HepG2 (cell line): ENCODE measurements around the gene SEMA3B. TPM values are rescaled to one million over a fixed set of nuclear protein-coding genes. Genes with fewer than 3 reads are reported as not detected.
A peak's percentile ranks its signal among the peaks of the same experiment; 100 is the strongest.

Source experiments
- ATF1 ChIP-seq: IDR thresholded peaks from 2 replicates; pipeline ENCODE4 v1.6.1; 2016; ENCODE audit warnings: mild to moderate bottlenecking, control low read depth
- FOXA1 ChIP-seq, 2 experiments: fragments of 450-650 bp in 1 of 2; sonication (generic) in 1 of 2; formaldehyde crosslinking in 1 of 2; IDR thresholded peaks; 2 replicates each; pipeline versions ENCODE4 v1.4.0 to v1.6.1; 2016 to 2020; ENCODE audit warnings: missing genetic modification reagents in 1 of 2
- HDAC2 ChIP-seq: sonication (generic); formaldehyde crosslinking; IDR thresholded peaks from 2 replicates; pipeline ENCODE4 v1.4.0; 2020; ENCODE audit warnings: missing genetic modification reagents
- HNF4G ChIP-seq, 2 experiments: sonication (generic) in 1 of 2; formaldehyde crosslinking in 1 of 2; IDR thresholded peaks; 2 replicates each; pipeline versions ENCODE4 v1.4.0 to v1.6.1; 2011 to 2020; ENCODE audit warnings: borderline replicate concordance in 2 of 2, low read depth in 2 of 2, mild to moderate bottlenecking in 2 of 2, low read length in 1 of 2, missing genetic modification reagents in 1 of 2, moderate library complexity in 1 of 2
- NBN ChIP-seq: fragments of 450-650 bp; conservative IDR thresholded peaks from 2 replicates; pipeline ENCODE4 v1.6.1; 2017
- POLR2G ChIP-seq: fragments of 200-400 bp; formaldehyde crosslinking; IDR thresholded peaks from 2 replicates; pipeline ENCODE4 v1.6.1; 2018; ENCODE audit warnings: mild to moderate bottlenecking, low read depth, low read length, moderate library complexity
- PPARG ChIP-seq: conservative IDR thresholded peaks from 2 replicates; pipeline ENCODE4 v1.6.1; 2016; ENCODE audit warnings: missing biosample characterization, missing genetic modification reagents
- RELA ChIP-seq: sonication (generic); formaldehyde crosslinking; IDR thresholded peaks from 2 replicates; pipeline ENCODE4 v1.4.0; 2020; ENCODE audit warnings: missing genetic modification reagents
- REST ChIP-seq, 2 experiments: IDR thresholded peaks; 2 replicates each; pipeline ENCODE4 v1.6.1; 2011 to 2012; ENCODE audit warnings: low read length in 2 of 2, borderline replicate concordance in 1 of 2, low read depth in 1 of 2, mild to moderate bottlenecking in 1 of 2, moderate library complexity in 1 of 2
- SKIL ChIP-seq: sonication (generic); formaldehyde crosslinking; IDR thresholded peaks from 2 replicates; pipeline ENCODE4 v1.8.0; 2022; ENCODE audit warnings: missing genetic modification reagents, mild to moderate bottlenecking, moderate library complexity, borderline replicate concordance
- TBX3 ChIP-seq: fragments of 450-650 bp; IDR thresholded peaks from 2 replicates; pipeline ENCODE4 v1.6.1; 2017; ENCODE audit warnings: antibody characterized with exemption, mild to moderate bottlenecking, inconsistent platforms, borderline replicate concordance
- TCF12 ChIP-seq, 2 experiments: fragments of 450-650 bp in 1 of 2; sonication (generic) in 1 of 2; formaldehyde crosslinking in 1 of 2; IDR thresholded peaks; 2 replicates each; pipeline versions ENCODE4 v1.6.1 to v1.8.0; 2017 to 2022; ENCODE audit warnings: antibody characterized with exemption in 1 of 2, mild to moderate bottlenecking in 1 of 2, missing genetic modification reagents in 1 of 2, moderate library complexity in 1 of 2
- TCF7L2 ChIP-seq: IDR thresholded peaks from 2 replicates; pipeline ENCODE4 v1.6.1; 2011; ENCODE audit warnings: mild to moderate bottlenecking, low read depth, low read length, moderate library complexity
- ZBTB8A ChIP-seq: sonication (generic); formaldehyde crosslinking; IDR thresholded peaks from 2 replicates; pipeline ENCODE4 v1.4.0; 2020; ENCODE audit warnings: mild to moderate bottlenecking, low read depth, missing genetic modification reagents, borderline replicate concordance
- ZMYM4 ChIP-seq: sonication (generic); formaldehyde crosslinking; IDR thresholded peaks from 2 replicates; pipeline ENCODE4 v1.8.1; 2023; ENCODE audit warnings: mild to moderate bottlenecking, missing genetic modification reagents
- ZNF3 ChIP-seq: IDR thresholded peaks from 2 replicates; pipeline ENCODE4 v1.7.0; 2017; ENCODE audit warnings: inconsistent platforms
- ZNF382 ChIP-seq: sonication (generic); formaldehyde crosslinking; IDR thresholded peaks from 2 replicates; pipeline ENCODE4 v1.5.0; 2020; ENCODE audit warnings: missing genetic modification reagents, mild to moderate bottlenecking, borderline replicate concordance
- ZNF430 ChIP-seq: sonication (generic); formaldehyde crosslinking; IDR thresholded peaks from 2 replicates; pipeline ENCODE4 v1.9.0; 2021; ENCODE audit warnings: mild to moderate bottlenecking, missing genetic modification reagents
- ZNF503 ChIP-seq: sonication (generic); formaldehyde crosslinking; IDR thresholded peaks from 2 replicates; pipeline ENCODE4 v1.4.0; 2020; ENCODE audit warnings: missing genetic modification reagents
- ZNF557 ChIP-seq: sonication (generic); formaldehyde crosslinking; IDR thresholded peaks from 2 replicates; pipeline ENCODE4 v1.4.0; 2020; ENCODE audit warnings: missing genetic modification reagents
- ZNF589 ChIP-seq: sonication (generic); formaldehyde crosslinking; conservative IDR thresholded peaks from 2 replicates; pipeline ENCODE4 v1.8.0; 2022; ENCODE audit warnings: mild to moderate bottlenecking, moderate library complexity, missing genetic modification reagents
- ZNF772 ChIP-seq: sonication (generic); formaldehyde crosslinking; IDR thresholded peaks from 2 replicates; pipeline ENCODE4 v1.5.0; 2020; ENCODE audit warnings: mild to moderate bottlenecking, missing genetic modification reagents
- polyA plus RNA-seq, 8 experiments: library from polyadenylated mRNA; depleted of rRNA in 3 of 8; stranded (reverse) in 7 of 8; unstranded in 1 of 8; fragments of >200 nt; fragmentation: Illumina TruSeq in 4 of 8; extraction: Trizol in 4 of 8; gene quantifications; 2 replicates each; pipeline versions ENCODE4 v1.2.1 to v1.2.3, GENCODE V29; 2011 to 2016; ENCODE audit warnings: low read depth in 4 of 8, missing spikeins in 1 of 8, mixed read lengths in 1 of 8; ENCODE audit not compliant: insufficient read depth in 1 of 8
- total RNA-seq, 5 experiments: library from RNA; depleted of rRNA; stranded (reverse); fragments of >200 nt; fragmentation: Illumina TruSeq; extraction: Trizol; gene quantifications; 2 replicates each; pipeline ENCODE4 v1.2.3, GENCODE V29; 2016; ENCODE audit warnings: low read depth in 1 of 5

SEMA3B gene
- total and polyA plus RNA-seq, 2 of the 13 experiments (the other 11 are each of a cell fraction or from before 2014, with no cell fraction given): 93.2 to 158 TPM

- TF ChIP-seq FOXA1 (IDR thresholded peaks at IDR 0.05): no peak
- TF ChIP-seq FOXA1 (CRISPR knock-in tag; IDR thresholded peaks at IDR 0.05): no peak
- TF ChIP-seq ZNF772 (CRISPR knock-in tag): no peak
- peak; percentile 51; the same call in 1 of the 2 replicates for TF ChIP-seq ZNF503 (CRISPR knock-in tag)
- peak; percentile 66 for TF ChIP-seq HDAC2 (CRISPR knock-in tag)
- TF ChIP-seq ZNF382: no peak
- no peak for TF ChIP-seq ATF1 (CRISPR knock-in tag)
- no peak for TF ChIP-seq RELA (CRISPR knock-in tag)
- TF ChIP-seq ZBTB8A (CRISPR knock-in tag): no peak
- TF ChIP-seq ZNF3 (CRISPR knock-in tag): no peak
- 0 out of 2 replicates have a peak, but pooled peaks have one; percentile 6 for TF ChIP-seq ZMYM4
- peak; percentile 52; the same call in 1 of the 2 replicates for TF ChIP-seq PPARG
- TF ChIP-seq TBX3: 0 out of 2 replicates have a peak, but pooled peaks have one; percentile 30
- no peak for TF ChIP-seq ZNF589 (CRISPR knock-in tag)
- TF ChIP-seq NBN: no peak
- TF ChIP-seq TCF12 (IDR thresholded peaks at IDR 0.05): no peak
- TF ChIP-seq TCF12 (CRISPR knock-in tag; IDR thresholded peaks at IDR 0.05): peak; percentile 68; the same call in 1 of the 2 replicates
- 0 out of 2 replicates have a peak, but pooled peaks have one; percentile 10 for TF ChIP-seq ZNF557 (CRISPR knock-in tag)
- TF ChIP-seq REST (IDR thresholded peaks at IDR 0.05; ENCODE audit: borderline replicate concordance in 1 of 2, low read depth in 1 of 2, low read length in 2 of 2): no peak; a peak in 1 of 4 replicates
- peak; percentile 57; the same call in 1 of the 2 replicates for TF ChIP-seq HNF4G (IDR thresholded peaks at IDR 0.05; ENCODE audit: borderline replicate concordance, low read depth, low read length)
- TF ChIP-seq HNF4G (CRISPR knock-in tag; IDR thresholded peaks at IDR 0.05; ENCODE audit: borderline replicate concordance, low read depth): no peak
- TF ChIP-seq ZNF430 (CRISPR knock-in tag): no peak
- TF ChIP-seq POLR2G: peak; percentile 53
- TF ChIP-seq SKIL (CRISPR knock-in tag): peak; percentile 41; the same call in 1 of the 2 replicates
- no peak for TF ChIP-seq TCF7L2
These were observed 4.5 kb upstream of the SEMA3B start (continued) for GRCh38 chr3:50264383-50264963.
